ENCODE results near the gene OR52E1. TPM values are rescaled to one million over a fixed set of nuclear protein-coding genes. Genes with fewer than 3 reads are reported as not detected.

The OR52E1 gene
- total RNA-seq, 1 experiment from 2014 or later, result not detected

DNA sequence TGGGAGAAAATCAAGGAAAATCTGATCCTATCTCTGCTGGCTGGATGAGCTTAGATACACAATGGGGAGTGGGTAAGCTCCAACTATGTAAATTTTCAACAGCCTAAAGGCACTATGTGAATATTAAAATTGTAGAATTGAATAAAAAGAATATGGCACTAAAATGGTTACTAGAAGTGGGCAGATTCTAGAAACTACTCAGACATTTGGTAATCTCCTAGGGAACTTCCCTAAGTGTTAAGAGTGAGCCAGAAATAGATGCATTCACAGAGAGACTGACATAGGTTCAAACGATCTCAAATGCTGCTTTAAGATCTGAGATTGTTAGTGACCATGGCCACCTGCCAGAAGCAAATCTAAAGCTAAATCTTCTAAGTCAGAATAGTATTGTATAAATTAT is 4.3 kb upstream of the OR52E1 start:
- Histone ChIP-seq H3K4me1 (ENCODE audit: insufficient read depth, low read length) (no peaks in the 10 kb centered on the region), H3K9me3 (ENCODE audit: low read length) (no peaks in the 10 kb centered on the region), H3K27me3 (ENCODE audit: low read length) (no peaks in the 10 kb centered on the region), H4K20me1 (ENCODE audit: low read length) (no peaks in the 10 kb centered on the region), H2AFZ (ENCODE audit: low read length) (no peak overlapping the region), H3K79me2 (ENCODE audit: low read length) (no peaks in the 10 kb centered on the region), H3K36me3 (ENCODE audit: low read depth, low read length) (no peaks in the 10 kb centered on the region), H3K9me2 (replicated peaks; ENCODE audit: low read length) (no peaks in the 10 kb centered on the region), H3K4me3 (ENCODE audit: low read length) (no peak overlapping the region), H3F3A (ENCODE audit: low read length, unreplicated experiment) (no peaks in the 10 kb centered on the region), H3K27ac (ENCODE audit: low read length) (no peak overlapping the region), H3K9ac (ENCODE audit: low read length) (no peak overlapping the region), H3K4me2 (ENCODE audit: low read length) (no peak overlapping the region)
- no TSS peak for BruUV-seq (replicated peaks)
- intact Hi-C loops (cut with micrococcal nuclease), result no loop called here
- ATAC-seq (no peak), DNase-seq (no peak)
- CTCF ChIA-PET, result no interaction called here
- TF ChIP-seq EZH2 (IDR thresholded peaks at IDR 0.05; ENCODE audit: low read length, unreplicated experiment), result no peak
- no peak for TF ChIP-seq EZH2phosphoT487 (IDR thresholded peaks at IDR 0.05; ENCODE audit: borderline replicate concordance, low read length)
- no peak for TF ChIP-seq CTCF (conservative IDR thresholded peaks at IDR 0.05; ENCODE audit: low read depth, low read length)
- POLR2A ChIA-PET (ENCODE audit: unreplicated experiment), result no interaction called here

- TF ChIP-seq CTCF (conservative IDR thresholded peaks at IDR 0.05; ENCODE audit: low read depth, low read length), result no peak
- DNase-seq (no peak), ATAC-seq (no peak)
- Histone ChIP-seq H3F3A (ENCODE audit: low read length, unreplicated experiment) (no peaks in the 10 kb centered on the region), H3K4me3 (ENCODE audit: low read length) (no peak overlapping the region), H3K9me2 (replicated peaks; ENCODE audit: low read length) (no peaks in the 10 kb centered on the region), H2AFZ (ENCODE audit: low read length) (no peak overlapping the region), H3K27me3 (ENCODE audit: low read length) (no peaks in the 10 kb centered on the region), H3K27ac (ENCODE audit: low read length) (no peak overlapping the region), H3K79me2 (ENCODE audit: low read length) (no peaks in the 10 kb centered on the region), H3K36me3 (ENCODE audit: low read depth, low read length) (no peaks in the 10 kb centered on the region), H3K9ac (ENCODE audit: low read length) (no peak overlapping the region), H3K4me1 (ENCODE audit: insufficient read depth, low read length) (no peaks in the 10 kb centered on the region), H3K4me2 (ENCODE audit: low read length) (no peak overlapping the region), H4K20me1 (ENCODE audit: low read length) (no peaks in the 10 kb centered on the region), H3K9me3 (ENCODE audit: low read length) (no peaks in the 10 kb centered on the region)
- CTCF ChIA-PET, result no interaction called here
- POLR2A ChIA-PET (ENCODE audit: unreplicated experiment), result no interaction called here
- BruUV-seq (replicated peaks), result no TSS peak
- intact Hi-C loops (cut with micrococcal nuclease), result no loop called here
Observed at GRCh38 chr11:5071799-5072198, 2.4 kb downstream of the OR52E1 start.

- H3K36me3 ChIP-seq (ENCODE audit: low read depth, low read length), result no peaks in the 10 kb centered on the region
- no peaks in the 10 kb centered on the region for H3K9me2 ChIP-seq (replicated peaks; ENCODE audit: low read length)
- no peaks in the 10 kb centered on the region for H3F3A ChIP-seq (ENCODE audit: low read length, unreplicated experiment)
- BruUV-seq (replicated peaks), result no TSS peak
- no peak overlapping the region for H3K9ac ChIP-seq (ENCODE audit: low read length)
- H3K4me3 ChIP-seq (ENCODE audit: low read length), result no peak overlapping the region
- H3K79me2 ChIP-seq (ENCODE audit: low read length), result no peaks in the 10 kb centered on the region
- no peak overlapping the region for H3K27ac ChIP-seq (ENCODE audit: low read length)
- H2AFZ ChIP-seq (ENCODE audit: low read length), result no peak overlapping the region
- POLR2A ChIA-PET (ENCODE audit: unreplicated experiment), result no interaction called here
- no peaks in the 10 kb centered on the region; the same call in 1 of the 2 replicates for H3K27me3 ChIP-seq (ENCODE audit: low read length)
- no peak overlapping the region for H3K4me2 ChIP-seq (ENCODE audit: low read length)
- CTCF ChIA-PET, result no interaction called here
- DNase-seq, result no peak
- H3K9me3 ChIP-seq (ENCODE audit: low read length), result no peaks in the 10 kb centered on the region
- H3K4me1 ChIP-seq (ENCODE audit: insufficient read depth, low read length), result no peaks in the 10 kb centered on the region
- ATAC-seq, result no peak
- intact Hi-C loops (cut with micrococcal nuclease), result no loop called here
- no peak for TF ChIP-seq CTCF (conservative IDR thresholded peaks at IDR 0.05; ENCODE audit: low read depth, low read length)
- no peak for TF ChIP-seq EZH2 (IDR thresholded peaks at IDR 0.05; ENCODE audit: low read length, unreplicated experiment)
- TF ChIP-seq EZH2phosphoT487 (IDR thresholded peaks at IDR 0.05; ENCODE audit: borderline replicate concordance, low read length), result no peak
- no peaks in the 10 kb centered on the region for H4K20me1 ChIP-seq (ENCODE audit: low read length)
Observed at GRCh38 chr11:5081405-5081804, 12.0 kb downstream of the OR52E1 start.
